GM23248 (cell line): ENCODE data around the gene NUBPL. TPM values are rescaled to one million over a fixed set of nuclear protein-coding genes. Genes with fewer than 3 reads are reported as not detected.
"Not testable (repeated sequence)": the region's sequence is repeated elsewhere in the genome, so short reads cannot be mapped to it uniquely, and the experiment has no call there.

Experiments used
- DNase-seq: peaks from one replicate; pipeline ENCODE4 v3.0.0-alpha.2; 2015
- H2AFZ ChIP-seq: fragments of 200-600 bp; sonication (generic); 2 replicates; pipeline ENCODE4 v1.6.1; 2016; ENCODE audit warnings: antibody characterized with exemption
- H3F3A ChIP-seq: fragments of 200-600 bp; sonication (generic); 2 replicates; pipeline ENCODE4 v1.6.1; 2016; ENCODE audit warnings: mild to moderate bottlenecking, antibody characterized with exemption, mixed run types; ENCODE audit not compliant: insufficient read depth
- H3K27ac ChIP-seq: fragments of 200-600 bp; sonication (generic); 2 replicates; pipeline ENCODE4 v1.5.1; 2016; ENCODE audit warnings: mild to moderate bottlenecking
- H3K27me3 ChIP-seq: fragments of 200-600 bp; sonication (generic); replicated peaks from 2 replicates; pipeline ENCODE4 v1.6.1; 2016; ENCODE audit warnings: mild to moderate bottlenecking; ENCODE audit not compliant: insufficient read depth
- H3K36me3 ChIP-seq: fragments of 200-600 bp; sonication (generic); 2 replicates; pipeline ENCODE4 v1.6.1; 2016; ENCODE audit warnings: low read depth, mild to moderate bottlenecking
- H3K4me1 ChIP-seq: fragments of 200-600 bp; sonication (generic); 2 replicates; pipeline ENCODE4 v1.6.1; 2016; ENCODE audit warnings: mild to moderate bottlenecking; ENCODE audit not compliant: insufficient read depth
- H3K4me2 ChIP-seq: fragments of 200-600 bp; sonication (generic); one replicate; pipeline ENCODE4 v1.6.1; 2016; ENCODE audit warnings: mild to moderate bottlenecking; ENCODE audit not compliant: unreplicated experiment
- H3K4me3 ChIP-seq: fragments of 200-600 bp; sonication (generic); 2 replicates; pipeline ENCODE4 v1.5.1; 2016; ENCODE audit warnings: mild to moderate bottlenecking
- H3K79me2 ChIP-seq: fragments of 200-600 bp; sonication (generic); 2 replicates; pipeline ENCODE4 v1.6.1; 2016; ENCODE audit warnings: mild to moderate bottlenecking; ENCODE audit not compliant: insufficient read depth
- H3K9ac ChIP-seq: fragments of 200-600 bp; sonication (generic); 2 replicates; pipeline ENCODE4 v1.6.1; 2016; ENCODE audit warnings: mild to moderate bottlenecking
- H3K9me2 ChIP-seq: fragments of 200-600 bp; sonication (generic); 2 replicates; pipeline ENCODE4 v1.6.1; 2016; ENCODE audit warnings: mixed run types, mild to moderate bottlenecking, moderate library complexity; ENCODE audit not compliant: insufficient read depth
- H3K9me3 ChIP-seq: fragments of 200-600 bp; sonication (generic); one replicate; pipeline ENCODE4 v1.6.1; 2017; ENCODE audit warnings: low read depth
- H4K20me1 ChIP-seq: fragments of 200-600 bp; sonication (generic); 2 replicates; pipeline ENCODE4 v1.6.0; 2016; ENCODE audit not compliant: insufficient read depth
- EZH2 ChIP-seq: fragments of 200-600 bp; sonication (generic); IDR thresholded peaks from 2 replicates; pipeline ENCODE4 v1.6.1; 2018; ENCODE audit warnings: antibody characterized with exemption, mild to moderate bottlenecking; ENCODE audit not compliant: insufficient read depth, poor library complexity, severe bottlenecking
- EZH2phosphoT487 ChIP-seq: fragments of 200-600 bp; sonication (generic); IDR thresholded peaks from 2 replicates; pipeline ENCODE4 v1.6.1; 2018; ENCODE audit warnings: antibody characterized with exemption, moderate library complexity, mild to moderate bottlenecking, low read depth; ENCODE audit not compliant: insufficient read depth
- WGBS, 2 experiments: methylation state at CpG; one replicate each; pipeline ENCODE4 v1.1.6; 2015 to 2017; ENCODE audit warnings: low lambda C conversion rate in 2 of 2, low coverage in 1 of 2; ENCODE audit errors: missing lambda C conversion rate in 2 of 2; 5-methylcytosine and 5-hydroxymethylcytosine counted together
- in situ Hi-C: fragments of 300-500 bp; cut with MboI; formaldehyde crosslinking; loops from 2 replicates; pipeline ENCODE4 v1.15.0; 2020
- polyA plus RNA-seq: library from polyadenylated mRNA; unstranded; fragments of >200 nt; fragmentation: Nextera tagmentation; extraction: Ambion mirVana; gene quantifications from 2 replicates; pipeline ENCODE4 v1.2.1, GENCODE V29; 2016
- total RNA-seq: library from RNA; depleted of rRNA; stranded (reverse); fragments of >200 nt; shearing (Covaris generic); gene quantifications from 2 replicates; pipeline ENCODE4 v1.2.3, GENCODE V29; 2014

Gene NUBPL
- total and polyA plus RNA-seq, 2 experiments from 2014 or later = 9.8 to 11.5 TPM

DNA sequence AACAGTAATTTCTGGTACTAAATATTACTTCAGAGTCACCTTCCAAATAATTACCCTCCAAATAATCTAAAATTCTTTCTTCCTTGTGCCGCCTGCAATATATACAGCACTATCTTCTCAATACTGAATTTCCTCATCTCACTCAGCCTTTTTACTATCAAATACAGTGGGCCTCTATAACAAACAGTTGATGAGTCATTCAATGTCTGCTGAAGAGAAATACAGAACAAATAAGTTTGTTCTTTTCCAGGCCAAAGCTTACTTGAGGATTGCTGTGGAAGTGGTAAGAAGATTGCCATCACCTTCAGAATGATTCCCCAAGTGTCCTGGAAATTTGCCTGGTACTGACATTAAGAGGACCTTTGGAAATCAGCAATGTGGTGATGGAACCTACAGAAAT, 297.7 kb downstream of the NUBPL start:
- Histone ChIP-seq H3K9me3 (no peaks in the 10 kb centered on the region), H3K36me3 (no peaks in the 10 kb centered on the region), H3K9me2 (peaks cover 3% of the 10 kb centered on the region; the same call in 1 of the 2 replicates), H3K27me3 (no peaks in the 10 kb centered on the region), H4K20me1 (no peaks in the 10 kb centered on the region), H3K27ac (no peak overlapping the region), H2AFZ (no peak overlapping the region), H3K9ac (no peak overlapping the region), H3K4me1 (no peaks in the 10 kb centered on the region), H3K4me2 (no peak overlapping the region), H3K4me3 (no peak overlapping the region), H3F3A (no peaks in the 10 kb centered on the region), H3K79me2 (no peaks in the 10 kb centered on the region)
- no peak for TF ChIP-seq EZH2
- TF ChIP-seq EZH2phosphoT487 = no peak
- WGBS, 2 experiments = 100% methylated on average over 1 of the region's 1 CpG
- peak; percentile 32 for DNase-seq
- in situ Hi-C loops = no loop called here

GRCh38 chr14:31864937-31865855, 304.0 kb downstream of the NUBPL start:
- no peak for TF ChIP-seq EZH2
- TF ChIP-seq EZH2phosphoT487 = no peak
- in situ Hi-C loops = no loop called here
- peaks cover 3% of the 10 kb centered on the region; the same call in 1 of the 2 replicates for H3K9me2 ChIP-seq

DNA sequence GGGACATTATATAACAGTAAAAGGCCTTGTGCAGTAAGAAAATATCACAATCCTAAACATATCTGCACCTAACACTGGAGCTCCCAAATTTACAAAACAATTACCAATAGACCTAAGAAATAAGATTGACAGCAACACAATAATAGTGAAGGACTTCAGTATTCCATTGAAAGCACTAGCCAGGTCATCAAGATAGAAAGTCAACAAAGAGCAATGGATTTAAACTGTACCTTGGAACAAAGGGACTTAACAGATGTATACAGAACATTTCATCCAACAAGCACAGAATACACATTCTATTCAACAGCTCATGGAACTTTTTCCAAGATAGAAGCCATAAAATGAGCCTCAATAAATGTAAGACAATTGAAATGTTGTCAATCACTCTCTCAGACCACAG, 306.4 kb downstream of the NUBPL start:
- no peaks in the 10 kb centered on the region for H3K27me3 ChIP-seq
- H3K4me2 ChIP-seq = no peak overlapping the region
- in situ Hi-C loops = no loop called here
- H3K27ac ChIP-seq = no peak overlapping the region
- H2AFZ ChIP-seq = no peak overlapping the region
- H3K9me2 ChIP-seq = no peaks in the 10 kb centered on the region
- no peaks in the 10 kb centered on the region for H3K4me1 ChIP-seq
- no peak overlapping the region for H3K9ac ChIP-seq
- no peaks in the 10 kb centered on the region for H3K79me2 ChIP-seq
- no peaks in the 10 kb centered on the region for H3K36me3 ChIP-seq
- DNase-seq = no peak
- H3F3A ChIP-seq = no peaks in the 10 kb centered on the region
- no peaks in the 10 kb centered on the region for H3K9me3 ChIP-seq
- H4K20me1 ChIP-seq = no peaks in the 10 kb centered on the region
- TF ChIP-seq EZH2 = no peak
- TF ChIP-seq EZH2phosphoT487 = no peak
- H3K4me3 ChIP-seq = no peak overlapping the region

More at GRCh38 chr14:31864937-31865855, 304.0 kb downstream of the NUBPL start:
- no peak overlapping the region for H3K27ac ChIP-seq
- H3K9me3 ChIP-seq = no peaks in the 10 kb centered on the region
- no peaks in the 10 kb centered on the region for H3F3A ChIP-seq
- H3K4me2 ChIP-seq = no peak overlapping the region
- H3K36me3 ChIP-seq = no peaks in the 10 kb centered on the region
- DNase-seq = no peak
- no peak overlapping the region for H3K9ac ChIP-seq
- no peak overlapping the region for H3K4me3 ChIP-seq
- H3K79me2 ChIP-seq = no peaks in the 10 kb centered on the region
- WGBS, 2 experiments = 70 to 80% methylated on average over 11 to 13 of the region's 13 CpGs
- H4K20me1 ChIP-seq = no peaks in the 10 kb centered on the region
- H3K27me3 ChIP-seq = no peaks in the 10 kb centered on the region
- no peak overlapping the region for H2AFZ ChIP-seq
- H3K4me1 ChIP-seq = no peaks in the 10 kb centered on the region

DNA sequence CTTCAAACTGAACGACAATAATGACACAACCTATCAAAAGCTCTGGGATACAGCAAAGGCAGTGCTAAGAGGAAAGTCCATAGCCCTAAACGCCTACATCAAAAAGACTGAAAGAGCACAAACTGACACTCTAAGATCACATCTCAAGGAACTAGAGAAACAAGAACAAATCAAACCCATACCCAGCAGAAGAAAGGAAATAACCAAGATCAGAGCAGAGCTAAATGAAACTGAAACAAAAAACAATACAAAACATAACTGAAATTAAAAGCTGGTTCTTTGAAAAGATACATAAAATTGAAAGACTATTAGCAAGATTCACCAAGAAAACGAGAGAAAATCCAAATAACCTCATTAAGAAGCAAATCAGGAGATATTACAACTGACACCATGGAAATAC, 306.9 kb downstream of the NUBPL start:
- DNase-seq, H4K20me1 ChIP-seq, H3K36me3 ChIP-seq, in situ Hi-C loops, H3K27ac ChIP-seq, H3K9ac ChIP-seq, H3K4me3 ChIP-seq, H3K9me2 ChIP-seq, H3K4me2 ChIP-seq, H3K4me1 ChIP-seq, H3K79me2 ChIP-seq, H3K27me3 ChIP-seq, H3F3A ChIP-seq, H2AFZ ChIP-seq, H3K9me3 ChIP-seq: not testable (repeated sequence)
- 84 to 86% methylated on average over 3 of the region's 3 CpGs for WGBS, 2 experiments

- no peak for DNase-seq
- Histone ChIP-seq H3K9me3 (no peaks in the 10 kb centered on the region), H3K9me2 (no peaks in the 10 kb centered on the region), H3K27me3 (no peaks in the 10 kb centered on the region), H3K79me2 (no peaks in the 10 kb centered on the region), H3K9ac (no peak overlapping the region), H2AFZ (peak overlapping the region; percentile 89), H3K27ac (no peak overlapping the region), H3K4me1 (peaks cover 27% of the 10 kb centered on the region), H3K4me2 (peak overlapping the region; percentile 76), H3K4me3 (peak overlapping the region; percentile 60; the same call in 1 of the 2 replicates), H4K20me1 (no peaks in the 10 kb centered on the region), H3K36me3 (no peaks in the 10 kb centered on the region), H3F3A (peaks cover 15% of the 10 kb centered on the region)
- WGBS, 2 experiments = 54 to 59% methylated on average over 7 of the region's 7 CpGs
- TF ChIP-seq EZH2 = no peak
- no peak for TF ChIP-seq EZH2phosphoT487
- in situ Hi-C loops = no loop called here
Measured at GRCh38 chr14:31876741-31877140, 315.5 kb downstream of the NUBPL start.
